Measurements from ENCODE around the gene NOX3.

DNA sequence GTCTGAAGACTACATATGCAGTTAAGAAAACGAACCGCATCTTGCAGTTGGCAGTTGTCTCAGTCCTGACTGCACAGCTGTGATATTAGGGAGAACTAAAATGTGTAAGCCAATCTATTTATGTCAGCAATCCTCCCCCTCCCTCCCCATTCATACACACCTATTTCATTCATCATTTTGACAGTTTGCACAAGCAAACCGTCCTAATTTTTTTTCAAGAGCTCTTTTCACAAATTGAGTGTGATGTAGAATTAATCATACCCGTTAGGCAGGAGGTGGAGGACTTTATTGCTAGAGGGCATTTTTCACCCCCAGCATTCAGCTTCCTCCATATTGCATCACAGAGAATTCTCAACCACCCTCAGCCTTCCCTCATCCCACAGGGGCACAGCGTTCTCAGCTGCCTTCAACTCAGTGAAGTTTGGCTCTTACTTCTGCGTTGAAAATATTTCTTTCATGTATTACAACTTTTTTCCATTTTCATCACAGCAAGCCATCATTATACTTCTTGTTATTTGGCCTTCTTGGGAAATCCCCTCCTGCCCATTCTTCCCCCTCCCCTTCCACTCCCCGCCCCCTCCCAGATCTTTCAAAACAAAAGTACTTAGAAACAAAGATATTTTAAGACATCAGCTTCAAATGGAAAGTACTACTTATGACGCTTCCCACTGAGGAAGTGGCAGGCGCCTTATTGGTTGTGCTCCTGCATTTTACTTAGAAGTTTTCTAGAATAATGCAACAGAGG is 37.5 kb downstream of the NOX3 start:
- TF ChIP-seq, protein P1, sequence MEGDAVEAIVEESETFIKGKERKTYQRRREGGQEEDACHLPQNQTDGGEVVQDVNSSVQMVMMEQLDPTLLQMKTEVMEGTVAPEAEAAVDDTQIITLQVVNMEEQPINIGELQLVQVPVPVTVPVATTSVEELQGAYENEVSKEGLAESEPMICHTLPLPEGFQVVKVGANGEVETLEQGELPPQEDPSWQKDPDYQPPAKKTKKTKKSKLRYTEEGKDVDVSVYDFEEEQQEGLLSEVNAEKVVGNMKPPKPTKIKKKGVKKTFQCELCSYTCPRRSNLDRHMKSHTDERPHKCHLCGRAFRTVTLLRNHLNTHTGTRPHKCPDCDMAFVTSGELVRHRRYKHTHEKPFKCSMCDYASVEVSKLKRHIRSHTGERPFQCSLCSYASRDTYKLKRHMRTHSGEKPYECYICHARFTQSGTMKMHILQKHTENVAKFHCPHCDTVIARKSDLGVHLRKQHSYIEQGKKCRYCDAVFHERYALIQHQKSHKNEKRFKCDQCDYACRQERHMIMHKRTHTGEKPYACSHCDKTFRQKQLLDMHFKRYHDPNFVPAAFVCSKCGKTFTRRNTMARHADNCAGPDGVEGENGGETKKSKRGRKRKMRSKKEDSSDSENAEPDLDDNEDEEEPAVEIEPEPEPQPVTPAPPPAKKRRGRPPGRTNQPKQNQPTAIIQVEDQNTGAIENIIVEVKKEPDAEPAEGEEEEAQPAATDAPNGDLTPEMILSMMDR (IDR thresholded peaks at IDR 0.05 in 2 of 3, conservative IDR thresholded peaks at IDR 0.05 in 1 of 3; ENCODE audit: control insufficient read depth in 2 of 3, extremely low read depth in 1 of 3, insufficient read depth in 1 of 3, low read depth in 3 of 3, low read length in 3 of 3): no peak
- TF ChIP-seq FOS (IDR thresholded peaks at IDR 0.05; ENCODE audit: borderline replicate concordance, extremely low read depth, insufficient read length): no peak
- no peak for TF ChIP-seq STAT3 (IDR thresholded peaks at IDR 0.05; ENCODE audit: low read depth, low read length)
- no peak for TF ChIP-seq LARP7 (IDR thresholded peaks at IDR 0.05)
- TF ChIP-seq, protein P2, sequence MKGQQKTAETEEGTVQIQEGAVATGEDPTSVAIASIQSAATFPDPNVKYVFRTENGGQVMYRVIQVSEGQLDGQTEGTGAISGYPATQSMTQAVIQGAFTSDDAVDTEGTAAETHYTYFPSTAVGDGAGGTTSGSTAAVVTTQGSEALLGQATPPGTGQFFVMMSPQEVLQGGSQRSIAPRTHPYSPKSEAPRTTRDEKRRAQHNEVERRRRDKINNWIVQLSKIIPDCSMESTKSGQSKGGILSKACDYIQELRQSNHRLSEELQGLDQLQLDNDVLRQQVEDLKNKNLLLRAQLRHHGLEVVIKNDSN (IDR thresholded peaks at IDR 0.05; ENCODE audit: borderline replicate concordance, extremely low read length, insufficient read depth, low read depth, low read length): no peak
- no peak for TF ChIP-seq TAF1 (IDR thresholded peaks at IDR 0.05; ENCODE audit: borderline replicate concordance, low read depth, low read length)
- no peak for TF ChIP-seq ZNF207 (IDR thresholded peaks at IDR 0.05; ENCODE audit: borderline replicate concordance)
- no peak for TF ChIP-seq E2F4 (IDR thresholded peaks at IDR 0.05; ENCODE audit: low read depth, low read length)
